GM12878 (cell line): ENCODE measurements around the gene EIF2A. TPM values are rescaled to one million over a fixed set of nuclear protein-coding genes. Genes with fewer than 3 reads are reported as not detected.

Experiments used
- ATAC-seq: fragments of 200-7000 bp; cut with Tn5 transposase; 3 replicates; pipeline ENCODE4 v1.9.1; 2020; ENCODE audit warnings: mild to moderate bottlenecking, moderate library complexity
- BruUV-seq: library from RNA; stranded (reverse); fragments of 400-500 nt; replicated peaks from 2 replicates; lab custom pipeline; 2021; lab: Mats Ljungman, UMichigan
- CTCF ChIA-PET: fragments of 300-600 bp; sonication (Branson Sonifier 250); formaldehyde crosslinking; extraction: SDS; loops from one replicate; lab custom pipeline; 2021; ENCODE audit warnings: inconsistent platforms; lab: Yijun Ruan, JAX
- POLR2A ChIA-PET: fragments of 350-600 bp; formaldehyde crosslinking; extraction: SDS; loops from one replicate; lab custom pipeline; 2021; ENCODE audit warnings: inconsistent platforms; lab: Charles Lee
- RAD21 ChIA-PET: fragments of 300-600 bp; sonication (Branson Sonifier 250); formaldehyde crosslinking; loops from one replicate; lab custom pipeline; 2023; ENCODE audit warnings: antibody characterized with exemption; ENCODE audit not compliant: unreplicated experiment; lab: Charles Lee
- SMC1A ChIA-PET: fragments of 300-600 bp; sonication (Branson Sonifier 250); formaldehyde crosslinking; loops from one replicate; lab custom pipeline; 2023; ENCODE audit not compliant: unreplicated experiment, uncharacterized antibody; lab: Charles Lee
- DNase-seq: peaks from one replicate; pipeline ENCODE4 v3.0.0-alpha.2; 2011; ENCODE audit warnings: low read depth, low spot score
- FAIRE-seq: peaks from 3 replicates; lab custom pipeline; 2011; peaks lifted over from hg19 to GRCh38; lab: Jason Lieb, UNC
- H2AFZ ChIP-seq: 2 replicates; pipeline ENCODE4 v1.6.0; 2011; ENCODE audit warnings: low read depth, low read length, control low read depth; ENCODE audit not compliant: control insufficient read depth
- H3K27ac ChIP-seq: 2 replicates; pipeline ENCODE4 v1.5.1; 2011; ENCODE audit warnings: control low read depth; ENCODE audit not compliant: control insufficient read depth, insufficient read depth
- H3K27me3 ChIP-seq, 2 experiments: replicated peaks in 1 of 2; 2 replicates each; pipeline versions ENCODE4 v1.6.0 to v1.6.1; 2011; ENCODE audit warnings: low read length in 1 of 2; ENCODE audit not compliant: control insufficient read depth in 2 of 2, insufficient read depth in 2 of 2
- H3K36me3 ChIP-seq, 2 experiments: 2 replicates each; pipeline ENCODE4 v1.5.1; 2011; ENCODE audit warnings: low read length in 1 of 2; ENCODE audit not compliant: control insufficient read depth in 2 of 2, insufficient read depth in 2 of 2
- H3K4me1 ChIP-seq: 2 replicates; pipeline ENCODE4 v1.6.1; 2011; ENCODE audit warnings: mild to moderate bottlenecking, low read length, moderate library complexity, mixed read lengths; ENCODE audit not compliant: control insufficient read depth, insufficient read depth
- H3K4me2 ChIP-seq: 2 replicates; pipeline ENCODE4 v1.6.0; 2011; ENCODE audit warnings: control low read depth; ENCODE audit not compliant: control insufficient read depth, insufficient read depth
- H3K4me3 ChIP-seq: fragments of 200-600 bp; sonication (generic); 2 replicates; pipeline ENCODE4 v1.5.1; 2016
- H3K79me2 ChIP-seq: 2 replicates; pipeline ENCODE4 v1.6.0; 2011; ENCODE audit warnings: low read length; ENCODE audit not compliant: control insufficient read depth, insufficient read depth
- H3K9ac ChIP-seq: 2 replicates; pipeline ENCODE4 v1.8.0; 2011; ENCODE audit warnings: low read length, control low read depth, mixed read lengths; ENCODE audit not compliant: control insufficient read depth, insufficient read depth
- H3K9me3 ChIP-seq: replicated peaks from 3 replicates; pipeline ENCODE4 v1.5.1; 2011; ENCODE audit warnings: mild to moderate bottlenecking, low read length; ENCODE audit not compliant: control insufficient read depth, insufficient read depth
- H4K20me1 ChIP-seq: 2 replicates; pipeline ENCODE4 v1.6.0; 2011; ENCODE audit not compliant: control insufficient read depth, insufficient read depth
- CBFB ChIP-seq: IDR thresholded peaks from 2 replicates; pipeline ENCODE4 v1.6.1; 2016; ENCODE audit warnings: antibody characterized with exemption, low read depth
- CREB1 ChIP-seq: IDR thresholded peaks from 2 replicates; pipeline ENCODE4 v1.6.1; 2012; ENCODE audit warnings: low read depth, mild to moderate bottlenecking, inconsistent platforms
- GABPA ChIP-seq: IDR thresholded peaks from 2 replicates; pipeline ENCODE4 v1.6.1; 2014; ENCODE audit warnings: antibody characterized with exemption, low read depth, mild to moderate bottlenecking, inconsistent platforms
- IRF3 ChIP-seq: fragments of 450-650 bp; IDR thresholded peaks from 2 replicates; pipeline ENCODE4 v1.6.1; 2014; ENCODE audit warnings: mild to moderate bottlenecking
- NFIC ChIP-seq: IDR thresholded peaks from 2 replicates; pipeline ENCODE4 v1.6.1; 2012; ENCODE audit warnings: low read depth, mild to moderate bottlenecking, inconsistent platforms, low read length, moderate library complexity
- NFYA ChIP-seq: IDR thresholded peaks from 2 replicates; pipeline ENCODE4 v1.6.1; 2011; ENCODE audit warnings: low read depth, mild to moderate bottlenecking, low read length, improper control_type of control experiment, borderline replicate concordance
- RB1 ChIP-seq: fragments of 450-650 bp; formaldehyde crosslinking; IDR thresholded peaks from 2 replicates; pipeline ENCODE4 v1.6.1; 2017; ENCODE audit warnings: mild to moderate bottlenecking, borderline replicate concordance
- RBBP5 ChIP-seq: fragments of 200-600 bp; sonication (generic); conservative IDR thresholded peaks from 2 replicates; pipeline ENCODE4 v1.6.1; 2016
- RELA ChIP-seq: fragments of 450-650 bp; IDR thresholded peaks from 2 replicates; pipeline ENCODE4 v1.8.0; 2014; ENCODE audit warnings: borderline replicate concordance; ENCODE audit not compliant: partially characterized antibody
- SPI1 ChIP-seq: IDR thresholded peaks from 2 replicates; pipeline ENCODE4 v1.6.1; 2011; ENCODE audit warnings: low read depth, mild to moderate bottlenecking, low read length, moderate library complexity, borderline replicate concordance; ENCODE audit not compliant: insufficient read depth
- SRF ChIP-seq, 2 experiments: IDR thresholded peaks; 2 replicates each; pipeline ENCODE4 v1.6.1; 2011; ENCODE audit warnings: low read depth in 2 of 2, low read length in 2 of 2, mild to moderate bottlenecking in 1 of 2, moderate library complexity in 1 of 2
- STAT1 ChIP-seq: fragments of 450-650 bp; conservative IDR thresholded peaks from 2 replicates; pipeline ENCODE4 v1.6.1; 2014; ENCODE audit warnings: antibody characterized with exemption, mild to moderate bottlenecking
- ZNF622 ChIP-seq: fragments of 450-650 bp; IDR thresholded peaks from 2 replicates; pipeline ENCODE4 v1.6.1; 2017; ENCODE audit warnings: mild to moderate bottlenecking, inconsistent platforms
- ZNF687 ChIP-seq: fragments of 450-650 bp; IDR thresholded peaks from 2 replicates; pipeline ENCODE4 v1.6.1; 2017; ENCODE audit warnings: mild to moderate bottlenecking, moderate library complexity
- WGBS: methylation state at CpG from one replicate; pipeline ENCODE4 v1.1.6; 2016; ENCODE audit warnings: low lambda C conversion rate; ENCODE audit not compliant: insufficient replicate concordance, insufficient coverage; ENCODE audit errors: missing lambda C conversion rate; 5-methylcytosine and 5-hydroxymethylcytosine counted together
- in situ Hi-C: fragments of 300-500 bp; cut with MboI; formaldehyde crosslinking; loops from 9 replicates; pipeline ENCODE4 v1.14.3; 2018; ENCODE audit warnings: mixed read lengths
- intact Hi-C: fragments of 100-400 bp; cut with micrococcal nuclease; formaldehyde crosslinking; loops from one replicate; pipeline ENCODE4 v1.14.2; 2022; ENCODE audit not compliant: unreplicated experiment
- polyA plus RNA-seq, 11 experiments: library from polyadenylated mRNA; depleted of rRNA in 4 of 11; unstranded in 6 of 11; stranded (reverse) in 5 of 11; fragments of >200 nt; fragmentation: Nextera tagmentation in 4 of 11; fragmentation: Illumina TruSeq in 1 of 11; extraction: Ambion mirVana in 4 of 11; extraction: Trizol in 1 of 11; gene quantifications; 1 replicate in 1 of 11; 2 replicates in 10 of 11; pipeline versions ENCODE4 v1.2.1 to v1.2.3, GENCODE V29; 2011 to 2016; ENCODE audit warnings: inconsistent platforms in 2 of 11, missing spikeins in 2 of 11, low read depth in 1 of 11
- total RNA-seq, 4 experiments: library from RNA; depleted of rRNA in 3 of 4; stranded (reverse); fragments of >200 nt in 3 of 4; fragmentation: Illumina TruSeq in 1 of 4; extraction: Trizol in 1 of 4; gene quantifications; 2 replicates each; pipeline versions ENCODE4 v1.2.1 to v1.2.3, GENCODE V29; 2013 to 2021
- TF ChIP-seq, protein P1 (sequence below): IDR thresholded peaks from 2 replicates; pipeline ENCODE4 v1.6.1; 2012; ENCODE audit warnings: low read depth, low read length, improper control_type of control experiment
- TF ChIP-seq, protein P2 (sequence below): fragments of 450-650 bp; IDR thresholded peaks from 2 replicates; pipeline ENCODE4 v1.6.1; 2016; ENCODE audit warnings: mild to moderate bottlenecking

The EIF2A gene
- total and polyA plus RNA-seq, 10 of the 15 experiments (the other 5 are each of a cell fraction or from before 2014, with no cell fraction given), result 85.4 to 211 (median 136) TPM

DNA sequence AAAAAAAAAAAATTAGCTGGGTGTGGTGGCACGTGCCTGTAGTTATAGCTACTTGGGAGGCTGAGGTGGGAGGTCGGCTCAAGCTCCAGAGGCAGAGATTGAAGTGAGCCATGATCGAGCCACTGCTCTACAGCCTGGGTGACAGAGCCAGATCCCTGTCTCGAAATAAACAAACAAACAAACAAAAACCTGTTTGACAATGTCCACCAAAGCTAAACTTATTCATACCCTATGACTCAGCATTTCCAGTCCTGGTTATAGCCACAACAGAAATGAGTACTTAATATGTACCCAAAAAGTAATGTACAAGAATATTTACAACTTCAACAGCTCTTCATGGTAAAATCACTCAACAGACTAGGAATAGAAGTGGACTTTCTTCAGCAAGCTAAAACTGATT is 31.4 kb upstream of the EIF2A start:
- Histone ChIP-seq H3K9ac (no peak overlapping the region), H3K27ac (no peak overlapping the region), H3K36me3 (no peaks in the 10 kb centered on the region), H3K79me2 (no peaks in the 10 kb centered on the region), H3K27me3 (no peaks in the 10 kb centered on the region), H4K20me1 (no peaks in the 10 kb centered on the region), H2AFZ (no peak overlapping the region), H3K4me1 (no peaks in the 10 kb centered on the region), H3K4me3 (no peak overlapping the region), H3K9me3 (no peaks in the 10 kb centered on the region; the same call in 2 of the 3 replicates), H3K4me2 (no peak overlapping the region)
- BruUV-seq, result no TSS peak
- SMC1A ChIA-PET, result interaction anchor here (0.9 kb wide), 1 partner anchor 9 kb away, joined by 3 read pairs; no protein-coding TSS in a partner anchor
- POLR2A ChIA-PET, result no interaction called here
- FAIRE-seq (no peak), ATAC-seq (no peak), DNase-seq (no peak)
- CTCF ChIA-PET, result interaction anchor here (1.2 kb wide), 1 partner anchor 287 kb away, joined by 3 read pairs; no protein-coding TSS in a partner anchor
- 46% methylated on average over 4 of the region's 4 CpGs for WGBS
- intact Hi-C loops (no loop called here), in situ Hi-C loops (loop anchor here (25.0 kb wide), 1 partner anchor 553 kb away; the partner anchor contains the start of gene PFN2)
- RAD21 ChIA-PET, result no interaction called here
- TF ChIP-seq CBFB (no peak), NFYA (no peak), SPI1 (no peak), ZNF622 (no peak), ZNF687 (no peak), IRF3 (no peak), GABPA (no peak), SRF (IDR thresholded peaks at IDR 0.05; ENCODE audit: low read depth in 2 of 2, low read length in 2 of 2) (no peak), STAT1 (no peak), NFIC (no peak), CREB1 (no peak), RELA (no peak), RBBP5 (no peak), RB1 (no peak)
- TF ChIP-seq, protein P1, sequence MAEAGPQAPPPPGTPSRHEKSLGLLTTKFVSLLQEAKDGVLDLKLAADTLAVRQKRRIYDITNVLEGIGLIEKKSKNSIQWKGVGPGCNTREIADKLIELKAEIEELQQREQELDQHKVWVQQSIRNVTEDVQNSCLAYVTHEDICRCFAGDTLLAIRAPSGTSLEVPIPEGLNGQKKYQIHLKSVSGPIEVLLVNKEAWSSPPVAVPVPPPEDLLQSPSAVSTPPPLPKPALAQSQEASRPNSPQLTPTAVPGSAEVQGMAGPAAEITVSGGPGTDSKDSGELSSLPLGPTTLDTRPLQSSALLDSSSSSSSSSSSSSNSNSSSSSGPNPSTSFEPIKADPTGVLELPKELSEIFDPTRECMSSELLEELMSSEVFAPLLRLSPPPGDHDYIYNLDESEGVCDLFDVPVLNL, result no peak
- TF ChIP-seq, protein P2, sequence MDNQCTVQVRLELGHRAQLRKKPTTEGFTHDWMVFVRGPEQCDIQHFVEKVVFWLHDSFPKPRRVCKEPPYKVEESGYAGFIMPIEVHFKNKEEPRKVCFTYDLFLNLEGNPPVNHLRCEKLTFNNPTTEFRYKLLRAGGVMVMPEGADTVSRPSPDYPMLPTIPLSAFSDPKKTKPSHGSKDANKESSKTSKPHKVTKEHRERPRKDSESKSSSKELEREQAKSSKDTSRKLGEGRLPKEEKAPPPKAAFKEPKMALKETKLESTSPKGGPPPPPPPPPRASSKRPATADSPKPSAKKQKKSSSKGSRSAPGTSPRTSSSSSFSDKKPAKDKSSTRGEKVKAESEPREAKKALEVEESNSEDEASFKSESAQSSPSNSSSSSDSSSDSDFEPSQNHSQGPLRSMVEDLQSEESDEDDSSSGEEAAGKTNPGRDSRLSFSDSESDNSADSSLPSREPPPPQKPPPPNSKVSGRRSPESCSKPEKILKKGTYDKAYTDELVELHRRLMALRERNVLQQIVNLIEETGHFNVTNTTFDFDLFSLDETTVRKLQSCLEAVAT, result no peak
